ENCODE results near the gene SPRED2. TPM values are rescaled to one million over a fixed set of nuclear protein-coding genes. Genes with fewer than 3 reads are reported as not detected.
A peak's percentile ranks its signal among the peaks of the same experiment; 100 is the strongest.

Gene SPRED2
- total RNA-seq, 4 donors from 2014 or later: 12.5 to 21.2 (median 13.8) TPM

GRCh38 chr2:65379223-65379622 lies 53.2 kb downstream of the SPRED2 start:
- no peak overlapping the region for H3K4me3 ChIP-seq
- H3K27me3 ChIP-seq: no peaks in the 10 kb centered on the region
- no peak for ATAC-seq
- WGBS, 2 donors (ENCODE audit: low coverage in 1 of 2): 83% methylated on average over 2 of the region's 2 CpGs; no CpG with 5 or more reads in 1 of the 2 donors
- TF ChIP-seq POLR2A (IDR thresholded peaks at IDR 0.05): no peak
- no peak for TF ChIP-seq POLR2AphosphoS5 (IDR thresholded peaks at IDR 0.05)
- TF ChIP-seq CTCF (IDR thresholded peaks at IDR 0.05): no peak
- TF ChIP-seq EP300 (IDR thresholded peaks at IDR 0.05): no peak
- H3K27ac ChIP-seq: no peak overlapping the region
- H3K36me3 ChIP-seq: no peaks in the 10 kb centered on the region
- peaks cover 0 to 42% (median 22%) of the 10 kb centered on the region in 3 donors for H3K4me1 ChIP-seq
- no peaks in the 10 kb centered on the region for H3K9me3 ChIP-seq

GRCh38 chr2:65378290-65378689 lies 54.1 kb downstream of the SPRED2 start:
- no peaks in the 10 kb centered on the region for H3K36me3 ChIP-seq
- no peak for ATAC-seq
- TF ChIP-seq CTCF (IDR thresholded peaks at IDR 0.05): no peak
- H3K4me3 ChIP-seq: no peak overlapping the region
- 87 to 100% methylated on average over 4 of the region's 4 CpGs for WGBS, 2 donors (ENCODE audit: low coverage in 1 of 2)
- H3K27ac ChIP-seq: no peak overlapping the region
- no peaks in the 10 kb centered on the region for H3K9me3 ChIP-seq
- no peaks in the 10 kb centered on the region for H3K27me3 ChIP-seq
- peaks cover 0 to 37% (median 15%) of the 10 kb centered on the region in 3 donors for H3K4me1 ChIP-seq

- Histone ChIP-seq H3K36me3 (no peaks in the 10 kb centered on the region), H3K27ac (no peak overlapping the region), H3K4me3 (no peak overlapping the region), H3K4me1 (peaks cover 0 to 34% (median 9%) of the 10 kb centered on the region in 3 donors), H3K9me3 (no peaks in the 10 kb centered on the region), H3K27me3 (no peaks in the 10 kb centered on the region)
- WGBS, 2 donors (ENCODE audit: low coverage in 1 of 2): 57 to 100% methylated on average over 1 to 4 of the region's 5 CpGs
- TF ChIP-seq EP300 (IDR thresholded peaks at IDR 0.05) (no peak), POLR2AphosphoS5 (IDR thresholded peaks at IDR 0.05) (no peak), POLR2A (IDR thresholded peaks at IDR 0.05) (no peak), CTCF (IDR thresholded peaks at IDR 0.05) (no peak)
- peak; percentile 48 for ATAC-seq
Measured at GRCh38 chr2:65377556-65378192, 54.7 kb downstream of the SPRED2 start.

- 67% methylated on average over 4 of the region's 4 CpGs; no CpG with 5 or more reads in 1 of the 2 donors for WGBS, 2 donors (ENCODE audit: low coverage in 1 of 2)
- H3K4me1 ChIP-seq: peaks cover 0 to 31% (median under 1%) of the 10 kb centered on the region in 3 donors
- H3K27ac ChIP-seq: no peak overlapping the region
- no peak overlapping the region for H3K4me3 ChIP-seq
- no peak for TF ChIP-seq EP300 (IDR thresholded peaks at IDR 0.05)
- TF ChIP-seq POLR2A (IDR thresholded peaks at IDR 0.05): no peak
- no peak for TF ChIP-seq POLR2AphosphoS5 (IDR thresholded peaks at IDR 0.05)
- no peak for TF ChIP-seq CTCF (IDR thresholded peaks at IDR 0.05)
- no peaks in the 10 kb centered on the region for H3K27me3 ChIP-seq
- no peaks in the 10 kb centered on the region for H3K36me3 ChIP-seq
- no peaks in the 10 kb centered on the region for H3K9me3 ChIP-seq
- no peak for ATAC-seq
Measured at GRCh38 chr2:65375723-65376122, 56.7 kb downstream of the SPRED2 start.

- no peaks in the 10 kb centered on the region for H3K36me3 ChIP-seq
- H3K9me3 ChIP-seq: no peaks in the 10 kb centered on the region
- WGBS, 2 donors (ENCODE audit: low coverage in 1 of 2): 96 to 100% methylated on average over 2 to 3 of the region's 4 CpGs
- no peaks in the 10 kb centered on the region for H3K27me3 ChIP-seq
- ATAC-seq: no peak
- peaks cover 0 to 38% (median 3%) of the 10 kb centered on the region in 3 donors for H3K4me1 ChIP-seq
- TF ChIP-seq POLR2AphosphoS5 (IDR thresholded peaks at IDR 0.05) (no peak), POLR2A (IDR thresholded peaks at IDR 0.05) (no peak), EP300 (IDR thresholded peaks at IDR 0.05) (no peak)
- no peak overlapping the region for H3K27ac ChIP-seq
- H3K4me3 ChIP-seq: no peak overlapping the region
Measured at GRCh38 chr2:65374999-65375398, 57.4 kb downstream of the SPRED2 start.
